Mesodermal cell (in vitro differentiated cells): ENCODE measurements around the gene HSD17B13.

ENCODE experiments used
- H3K27ac ChIP-seq: 2 replicates; pipeline ENCODE4 v1.7.0; 2013; ENCODE audit warnings: mild to moderate bottlenecking, low read depth, low read length, moderate library complexity; ENCODE audit not compliant: severe bottlenecking
- H3K36me3 ChIP-seq: 2 replicates; pipeline ENCODE4 v1.7.1; 2013; ENCODE audit warnings: mild to moderate bottlenecking, low read length, moderate library complexity; ENCODE audit not compliant: control insufficient read depth, insufficient read depth
- H3K4me1 ChIP-seq: one replicate; pipeline ENCODE4 v1.7.1; 2013; ENCODE audit warnings: mild to moderate bottlenecking, low read length; ENCODE audit not compliant: insufficient read depth, control insufficient read depth, poor library complexity, severe bottlenecking
- H3K4me3 ChIP-seq: 2 replicates; pipeline ENCODE4 v1.7.0; 2013; ENCODE audit warnings: low read length, control low read depth, mild to moderate bottlenecking; ENCODE audit not compliant: insufficient read depth, poor library complexity, severe bottlenecking; ENCODE audit errors: extremely low read depth
- H3K9me3 ChIP-seq: 2 replicates; pipeline ENCODE4 v1.7.1; 2013; ENCODE audit warnings: mild to moderate bottlenecking, low read length, moderate library complexity; ENCODE audit not compliant: control insufficient read depth
- WGBS, 2 experiments: methylation state at CpG; one replicate each; pipeline ENCODE4 v1.1.5; 2013; ENCODE audit warnings: missing lambda C conversion rate in 2 of 2; ENCODE audit not compliant: insufficient coverage in 2 of 2; 5-methylcytosine and 5-hydroxymethylcytosine counted together

The HSD17B13 gene

DNA sequence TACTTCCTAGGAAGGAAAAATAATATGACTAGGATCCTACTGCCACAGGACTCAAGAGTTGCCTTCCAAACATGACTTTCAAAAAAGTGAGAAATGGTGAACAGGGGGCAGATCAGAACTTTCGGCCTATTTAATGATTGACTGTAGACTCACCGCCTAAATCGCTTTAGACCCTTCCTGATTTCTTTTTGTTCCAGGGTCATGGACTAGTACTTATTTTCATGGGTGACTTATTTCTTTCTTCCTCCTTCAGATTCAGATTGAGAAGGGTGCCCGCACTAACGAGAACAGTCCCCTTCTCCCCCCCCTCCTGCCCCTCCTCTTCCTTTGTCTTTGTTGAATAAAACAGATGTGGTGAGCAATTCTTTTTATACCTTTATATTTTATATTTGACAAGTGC lies 54.3 kb downstream of the HSD17B13 start:
- WGBS, 2 experiments, result 90 to 100% methylated on average over 1 of the region's 5 CpGs
- no peak overlapping the region for H3K4me3 ChIP-seq

DNA sequence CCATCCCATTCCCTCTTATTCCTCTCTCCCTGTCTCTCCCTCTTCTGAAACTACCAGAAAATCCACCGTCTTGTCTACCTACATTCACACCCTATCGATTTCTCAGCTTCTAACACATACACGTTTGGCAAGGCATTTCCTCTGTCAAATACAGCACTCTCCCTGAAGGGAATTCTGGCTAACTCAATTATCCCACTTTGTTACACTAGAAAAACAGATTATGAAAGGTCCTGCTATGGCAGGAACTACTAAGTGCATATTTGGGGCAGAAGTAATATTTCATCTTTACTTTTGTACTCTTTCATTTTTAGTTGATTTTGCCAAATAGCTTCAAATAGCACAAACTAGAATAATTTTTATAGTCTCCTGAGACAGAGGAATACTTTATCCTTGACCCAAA lies 55.7 kb downstream of the HSD17B13 start:
- Histone ChIP-seq H3K9me3 (peaks cover 3% of the 10 kb centered on the region), H3K27ac (no peak overlapping the region), H3K36me3 (no peaks in the 10 kb centered on the region), H3K4me3 (no peak overlapping the region), H3K4me1 (no peaks in the 10 kb centered on the region)
- 66 to 77% methylated on average over 3 of the region's 3 CpGs for whole genome bisulfite sequencing, 2 experiments

More for the DNA sequence above, 54.3 kb downstream of the HSD17B13 start:
- Histone ChIP-seq H3K36me3 (no peaks in the 10 kb centered on the region), H3K4me1 (no peaks in the 10 kb centered on the region), H3K9me3 (no peaks in the 10 kb centered on the region), H3K27ac (no peak overlapping the region)

DNA sequence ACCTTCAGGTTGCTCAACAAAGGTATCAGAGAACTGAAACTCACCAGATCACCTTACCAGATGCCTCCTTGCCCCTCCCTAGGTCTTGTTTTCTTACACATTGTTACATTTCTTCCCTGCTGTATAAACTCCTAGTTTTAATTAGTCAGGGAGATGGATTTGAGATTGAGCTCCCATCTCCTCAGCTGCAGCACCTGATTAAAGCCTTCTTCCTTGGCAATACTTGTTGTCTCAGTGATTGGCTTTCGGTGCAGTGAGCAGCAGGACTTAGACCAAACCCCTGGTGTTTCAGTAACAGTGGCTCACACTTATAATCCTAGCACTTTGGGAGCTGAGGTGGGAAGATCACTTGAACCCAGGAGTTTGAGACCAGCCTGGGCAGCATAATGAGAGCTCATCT lies 59.8 kb downstream of the HSD17B13 start:
- Histone ChIP-seq H3K9me3 (peaks cover 3% of the 10 kb centered on the region), H3K27ac (no peak overlapping the region), H3K4me3 (no peak overlapping the region), H3K36me3 (no peaks in the 10 kb centered on the region), H3K4me1 (no peaks in the 10 kb centered on the region)
- WGBS, 2 experiments, result 86% methylated on average over 1 of the region's 1 CpG; no CpG with 5 or more reads in 1 of the 2 experiments

DNA sequence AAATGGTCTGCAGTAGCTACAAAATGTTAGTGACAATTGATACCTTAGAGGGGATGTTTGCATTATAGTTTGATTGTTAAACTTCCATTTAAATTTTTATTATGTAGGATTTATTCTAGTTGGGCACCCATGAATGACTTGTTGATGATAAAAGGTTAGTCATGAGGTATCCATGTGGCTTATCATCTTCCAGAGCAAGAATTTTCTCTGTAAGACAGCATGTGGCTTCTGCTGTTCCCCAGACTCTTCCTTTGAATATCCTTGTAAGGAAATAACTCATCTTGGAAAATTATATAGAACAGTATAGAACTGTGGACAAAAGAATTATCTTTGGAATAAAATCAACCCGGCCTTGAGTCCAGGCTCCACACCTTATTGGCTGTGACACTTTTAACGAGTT lies 62.2 kb downstream of the HSD17B13 start:
- Histone ChIP-seq H3K36me3 (no peaks in the 10 kb centered on the region), H3K4me3 (no peak overlapping the region), H3K9me3 (peaks cover 3% of the 10 kb centered on the region), H3K27ac (no peak overlapping the region), H3K4me1 (no peaks in the 10 kb centered on the region)
- WGBS, 2 experiments, result no CpG with 5 or more reads among the region's 2 CpGs

DNA sequence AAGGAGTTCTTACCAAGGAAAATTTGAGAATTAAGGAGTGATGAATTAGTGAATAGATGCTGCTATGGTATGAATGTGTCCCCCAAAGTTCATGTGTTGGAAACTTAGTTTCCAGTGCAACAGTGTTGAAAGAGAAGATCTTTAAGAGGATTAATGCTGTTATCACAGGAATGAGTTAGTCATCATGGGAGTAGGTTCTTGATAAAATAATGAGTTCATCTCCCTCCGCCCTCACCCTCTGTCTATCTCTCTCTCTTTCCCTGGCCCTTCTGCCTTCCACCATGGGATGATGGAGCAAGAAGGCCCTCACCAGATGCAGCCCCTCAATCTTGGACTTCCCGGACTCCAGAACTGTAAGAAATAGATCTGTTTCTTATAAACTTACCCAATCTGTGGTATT lies 64.0 kb downstream of the HSD17B13 start:
- no peaks in the 10 kb centered on the region for H3K4me1 ChIP-seq
- H3K4me3 ChIP-seq, result no peak overlapping the region
- WGBS, 2 experiments, result no CpG with 5 or more reads among the region's 2 CpGs
- no peaks in the 10 kb centered on the region for H3K36me3 ChIP-seq
- H3K9me3 ChIP-seq, result peaks cover 3% of the 10 kb centered on the region
- H3K27ac ChIP-seq, result no peak overlapping the region

DNA sequence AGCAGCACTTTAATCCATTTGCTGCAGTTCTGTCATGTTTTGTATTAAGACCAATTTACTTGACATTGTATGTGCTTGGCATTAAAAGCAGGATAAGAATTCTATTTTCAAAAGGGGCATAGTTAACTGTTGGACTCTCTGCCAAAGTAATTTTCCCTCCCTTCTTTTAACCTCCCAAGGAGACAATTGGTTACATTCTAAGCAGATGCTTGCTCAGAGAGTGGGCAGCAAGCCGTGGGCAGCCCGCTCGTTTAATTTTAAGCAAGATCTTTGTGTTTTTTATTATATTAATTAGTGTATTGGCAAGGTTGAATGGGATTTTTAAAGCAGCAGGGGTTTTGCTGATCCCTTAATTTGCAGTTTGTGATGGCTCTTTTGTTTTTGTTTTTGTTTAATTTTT lies 65.2 kb downstream of the HSD17B13 start:
- H3K4me1 ChIP-seq, result no peaks in the 10 kb centered on the region
- H3K4me3 ChIP-seq, result no peak overlapping the region
- H3K9me3 ChIP-seq, result no peaks in the 10 kb centered on the region
- WGBS, 2 experiments, result 53% methylated on average over 3 of the region's 3 CpGs; no CpG with 5 or more reads in 1 of the 2 experiments
- H3K27ac ChIP-seq, result no peak overlapping the region
- no peaks in the 10 kb centered on the region for H3K36me3 ChIP-seq

DNA sequence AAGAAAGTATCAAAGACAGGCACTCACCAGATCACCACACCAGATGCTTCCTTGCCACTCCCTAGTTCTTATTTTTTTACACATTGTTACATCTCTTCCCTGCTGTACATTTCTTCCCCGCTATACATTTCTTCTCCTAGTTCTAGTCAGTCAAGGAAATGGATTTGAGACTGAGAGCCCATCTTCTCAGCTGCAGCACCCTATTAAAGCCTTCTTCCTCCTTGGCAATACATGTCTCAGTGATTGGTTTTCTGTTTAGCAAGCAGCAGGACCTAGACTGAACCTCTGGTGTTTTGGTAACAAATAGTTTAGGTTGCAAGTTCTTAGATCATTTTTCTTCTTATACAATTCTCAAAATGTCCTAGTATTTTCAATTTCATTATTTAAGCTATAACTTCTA lies 66.9 kb downstream of the HSD17B13 start:
- H3K27ac ChIP-seq, result no peak overlapping the region
- no peaks in the 10 kb centered on the region for H3K9me3 ChIP-seq
- H3K4me3 ChIP-seq, result no peak overlapping the region
- H3K36me3 ChIP-seq, result no peaks in the 10 kb centered on the region
- no peaks in the 10 kb centered on the region for H3K4me1 ChIP-seq
- 100% methylated on average over 1 of the region's 1 CpG; no CpG with 5 or more reads in 1 of the 2 experiments for WGBS, 2 experiments
